HG02852 (cell line): Measurements from ENCODE around the gene TBCD.
A peak's percentile ranks its signal among the peaks of the same experiment; 100 is the strongest.

Experiments
- ATAC-seq: cut with Tn5 transposase; IDR thresholded peaks from one replicate; pipeline ENCODE4 v1.9.1; 2021; ENCODE audit warnings: mild to moderate bottlenecking, moderate library complexity; ENCODE audit not compliant: unreplicated experiment

Gene TBCD

GRCh38 chr17:82868715-82869131 is 116.9 kb downstream of the TBCD start:
- no peak for ATAC-seq

DNA sequence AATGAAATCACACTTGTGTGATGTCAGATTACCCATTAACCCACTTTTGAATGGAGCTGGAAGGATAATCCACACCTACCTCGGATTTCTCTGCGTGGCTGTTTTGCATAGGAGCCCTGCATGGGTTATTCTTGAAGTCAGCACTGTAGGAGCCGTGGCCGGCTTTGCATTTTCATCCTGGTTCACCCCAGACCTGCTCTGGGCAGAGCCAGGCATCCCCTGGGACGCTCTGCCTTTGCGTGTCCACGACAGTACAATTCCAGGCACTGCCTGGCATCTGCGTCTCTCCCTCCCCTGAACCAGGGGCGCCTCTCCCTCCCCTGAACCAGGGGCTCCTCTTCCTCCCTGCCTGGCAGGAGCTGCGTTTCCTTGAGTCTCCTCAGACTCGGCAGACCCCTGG is 117.7 kb downstream of the TBCD start:
- no peak for ATAC-seq

GRCh38 chr17:82870091-82870491 is 118.2 kb downstream of the TBCD start:
- ATAC-seq = no peak

DNA sequence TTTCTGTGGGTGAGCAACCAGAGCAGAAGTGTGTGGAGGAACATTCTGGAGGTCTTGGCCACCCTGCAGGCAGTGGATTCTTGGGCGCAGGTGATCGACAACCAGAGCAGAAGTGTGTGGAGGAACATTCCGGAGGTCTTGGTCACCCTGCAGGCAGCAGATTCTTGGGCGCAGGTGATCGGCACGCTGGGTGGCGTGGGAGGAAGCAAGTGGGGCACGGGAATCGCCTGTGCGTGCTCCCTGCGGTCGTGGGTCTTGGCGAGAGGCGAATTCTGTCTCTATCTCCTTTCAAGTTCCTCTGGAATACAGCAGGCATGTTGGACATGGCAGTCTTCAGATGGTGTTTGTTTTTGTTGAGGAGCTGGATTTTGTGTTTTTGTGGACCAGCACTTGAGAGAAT is 118.7 kb downstream of the TBCD start:
- ATAC-seq = no peak

GRCh38 chr17:82871056-82871775 is 119.4 kb downstream of the TBCD start:
- ATAC-seq = peak; percentile 84

GRCh38 chr17:82871776-82872561 is 120.1 kb downstream of the TBCD start:
- ATAC-seq = no peak

DNA sequence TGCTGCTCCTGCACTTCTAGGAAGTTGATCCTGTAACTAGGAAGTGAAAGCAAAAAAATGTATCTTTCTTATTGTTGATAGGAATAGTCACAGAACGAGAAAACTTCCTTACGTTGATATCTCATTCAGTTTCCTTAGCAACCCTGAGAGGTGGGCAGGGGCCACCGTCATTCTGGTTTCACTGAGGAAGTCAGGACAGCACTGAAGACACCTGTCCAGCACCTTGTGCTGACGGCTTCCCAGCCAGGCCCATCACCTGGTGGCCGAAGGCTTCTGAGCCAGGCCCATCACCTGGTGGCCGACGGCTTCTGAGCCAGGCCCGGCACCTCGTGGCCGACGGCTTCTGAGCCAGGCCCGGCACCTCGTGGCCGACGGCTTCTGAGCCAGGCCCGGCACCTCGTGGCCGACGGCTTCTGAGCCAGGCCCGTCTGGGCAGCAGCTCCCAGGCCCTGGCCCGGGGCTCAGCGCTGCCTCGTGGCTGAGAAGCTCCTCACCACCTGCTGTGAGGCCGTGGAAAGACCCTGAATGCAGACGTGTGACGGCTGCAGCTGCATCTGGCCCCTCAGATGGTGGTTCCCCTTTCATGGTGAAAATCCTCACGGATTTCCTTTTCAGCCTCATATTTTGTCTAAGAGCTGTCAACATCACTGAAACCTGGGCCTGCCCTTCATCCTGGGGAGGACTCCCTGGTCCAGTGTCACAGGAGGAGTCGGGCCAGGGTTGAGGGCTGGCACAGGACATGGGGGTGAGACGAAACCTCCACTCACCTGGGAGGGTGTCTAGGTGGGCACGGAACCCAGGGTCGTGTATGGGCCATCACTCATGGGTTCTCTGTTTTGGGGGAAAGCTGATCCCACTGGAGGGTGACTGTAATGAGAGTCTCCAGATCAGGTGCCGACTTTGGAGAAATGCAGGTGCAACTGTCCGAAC is 121.0 kb downstream of the TBCD start:
- no peak for ATAC-seq

DNA sequence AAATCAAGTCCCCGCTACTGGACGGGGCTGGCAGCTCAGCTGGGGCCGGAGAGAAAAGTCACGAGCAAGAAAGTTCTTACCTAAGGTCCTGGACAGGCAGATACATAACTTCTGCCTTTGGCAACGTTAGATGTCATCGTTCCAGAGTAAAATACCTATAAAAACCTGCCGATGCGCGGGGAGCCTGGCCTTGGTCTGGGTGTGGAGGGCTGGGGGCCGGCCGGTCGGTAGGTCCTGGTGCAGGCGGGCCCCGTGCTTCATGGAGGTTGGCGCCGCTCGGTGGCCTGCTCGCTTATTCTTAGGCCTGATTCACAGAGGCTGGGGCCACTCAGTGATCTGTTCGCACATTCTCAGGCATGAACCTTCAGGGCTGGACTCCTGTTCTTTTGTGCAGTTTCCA is 121.7 kb downstream of the TBCD start:
- ATAC-seq = no peak

DNA sequence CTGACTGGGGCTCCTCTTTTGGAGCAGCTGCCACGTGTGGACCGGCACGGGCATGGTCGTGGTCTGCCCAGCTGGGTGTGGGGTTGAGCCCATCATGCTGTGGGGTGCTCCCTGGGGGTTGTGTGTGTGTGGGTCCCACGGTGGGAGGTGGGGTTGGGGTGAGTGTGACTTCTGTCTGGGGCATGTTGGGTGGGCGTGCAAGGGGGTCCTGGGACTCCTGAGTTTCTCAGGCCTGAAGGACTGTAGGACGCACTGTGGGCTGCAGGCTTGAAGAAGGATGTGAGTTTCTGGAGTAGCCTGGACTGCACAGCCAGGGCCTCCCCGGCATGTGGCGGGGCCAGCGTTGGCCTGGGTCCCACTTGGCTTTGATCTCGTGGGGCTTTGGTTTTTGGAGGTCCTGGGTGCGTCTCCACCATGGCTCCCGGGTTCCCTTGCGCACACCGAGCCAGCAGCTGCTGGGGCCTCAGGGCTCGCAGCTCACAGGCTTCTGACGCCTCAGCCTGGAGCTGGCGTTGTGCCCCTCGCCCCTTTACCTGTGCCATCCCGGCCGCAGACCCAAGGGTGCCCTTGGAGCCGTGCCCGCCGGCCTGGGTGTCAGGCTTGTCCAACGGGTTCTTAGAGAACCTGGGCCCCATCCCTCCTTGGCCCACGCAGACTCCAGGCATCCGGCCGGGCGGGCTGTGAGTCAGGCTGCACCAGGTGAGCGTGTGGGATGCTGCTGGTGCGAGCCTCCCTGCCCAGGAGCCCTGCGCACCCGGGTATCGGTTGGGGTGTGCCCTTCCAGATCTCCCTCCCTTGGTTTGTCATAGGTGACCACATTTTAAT is 122.4 kb downstream of the TBCD start:
- ATAC-seq = no peak

- no peak for ATAC-seq
These were observed 123.6 kb downstream of the TBCD start for GRCh38 chr17:82875407-82875856.

GRCh38 chr17:82876149-82876548 is 124.3 kb downstream of the TBCD start:
- ATAC-seq = no peak

GRCh38 chr17:82876602-82877379 is 124.9 kb downstream of the TBCD start:
- ATAC-seq = no peak

DNA sequence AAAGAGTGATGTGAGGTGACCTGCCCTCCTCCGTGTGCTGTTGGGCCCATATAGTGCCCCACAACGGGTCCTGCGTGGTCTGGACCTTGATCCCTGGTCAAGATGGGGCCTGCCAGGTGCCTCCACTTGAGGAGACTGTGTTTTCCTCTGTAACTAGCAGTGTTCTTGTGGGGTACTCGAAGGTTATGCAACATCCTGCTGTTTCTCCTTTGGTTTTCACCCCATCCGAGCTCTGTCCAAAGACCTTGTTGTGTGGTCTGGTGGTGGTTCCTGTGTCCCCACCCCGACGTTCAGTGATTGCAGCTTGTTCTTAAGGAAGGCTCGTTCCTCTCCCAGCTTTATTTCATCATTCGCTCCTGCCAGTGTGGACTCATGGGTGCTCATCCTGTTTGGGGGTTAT is 126.7 kb downstream of the TBCD start:
- ATAC-seq = no peak

GRCh38 chr17:82879241-82879640 is 127.4 kb downstream of the TBCD start:
- no peak for ATAC-seq

GRCh38 chr17:82880620-82881323 is 128.9 kb downstream of the TBCD start:
- no peak for ATAC-seq

- no peak for ATAC-seq
These were observed 129.5 kb downstream of the TBCD start for GRCh38 chr17:82881324-82881823.

DNA sequence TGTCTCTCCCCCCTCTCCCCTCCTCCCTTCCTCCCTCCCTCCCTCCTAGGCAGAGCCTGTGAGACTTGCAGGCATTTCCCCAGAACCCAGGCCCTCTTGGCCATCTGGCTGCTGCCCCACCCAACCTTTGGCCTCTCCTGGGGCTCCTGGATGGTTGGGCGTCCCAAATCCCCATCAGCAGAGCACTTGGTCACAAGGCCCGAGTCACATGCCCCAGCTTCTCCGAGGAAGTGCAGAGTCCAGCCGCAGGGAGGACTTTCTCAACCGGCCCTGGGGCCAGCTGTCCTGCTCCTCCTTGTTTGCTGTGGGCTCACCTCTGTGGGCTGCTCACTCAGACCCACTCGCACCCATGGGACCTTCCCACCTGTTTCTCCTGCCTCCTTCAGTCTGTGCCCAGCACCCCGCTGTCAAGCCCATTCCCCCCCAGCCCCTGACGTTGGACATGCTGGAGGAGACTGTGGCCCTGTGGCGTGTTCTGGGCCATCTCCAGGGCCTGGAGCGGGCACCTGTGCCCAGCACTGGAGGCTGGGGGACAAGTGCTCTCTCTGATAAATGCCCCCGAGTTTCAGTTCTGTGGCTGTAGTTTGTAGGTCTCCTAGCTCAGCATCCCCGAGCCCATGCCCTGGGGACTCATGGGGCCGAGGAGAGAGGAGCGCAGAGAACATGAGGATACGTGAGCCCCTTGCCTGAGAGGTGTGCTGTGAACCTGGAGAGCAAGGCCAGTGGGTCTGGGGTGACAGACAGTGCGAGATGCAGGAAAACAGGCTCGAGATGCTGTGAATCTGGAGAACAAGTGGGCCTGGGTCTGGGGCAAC is 130.2 kb downstream of the TBCD start:
- ATAC-seq = no peak
